SK-N-SH (cell line): ENCODE data around the gene ADH5. TPM values are rescaled to one million over a fixed set of nuclear protein-coding genes. Genes with fewer than 3 reads are reported as not detected.

Source experiments
- CTCF ChIA-PET: fragments of 300-600, 350-600 bp; formaldehyde crosslinking; extraction: SDS; loops from one replicate; lab custom pipeline; 2021; lab: Yijun Ruan, JAX
- POLR2A ChIA-PET: fragments of 350-600 bp; sonication (Branson Sonifier 250); formaldehyde crosslinking; extraction: SDS; loops from one replicate; lab custom pipeline; 2020; ENCODE audit warnings: antibody characterized with exemption, inconsistent platforms; lab: Yijun Ruan, JAX
- DNase-seq: peaks from one replicate; pipeline ENCODE4 v3.0.0; 2012
- H2AFZ ChIP-seq: fragments of 200-600 bp; sonication (generic); 2 replicates; pipeline ENCODE4 v1.8.1; 2016; ENCODE audit warnings: antibody characterized with exemption, mild to moderate bottlenecking, low read depth
- H3F3A ChIP-seq: fragments of 200-600 bp; sonication (generic); replicated peaks from 2 replicates; pipeline ENCODE3; 2016; ENCODE audit warnings: antibody characterized with exemption, mild to moderate bottlenecking; ENCODE audit not compliant: insufficient read depth
- H3K27ac ChIP-seq, 2 experiments: fragments of 200-500 bp in 1 of 2; fragments of 200-600 bp in 1 of 2; sonication (Bioruptor generic) in 1 of 2; sonication (generic), shearing (Covaris generic) in 1 of 2; 2 replicates each; pipeline versions ENCODE4 v1.5.1 to v1.6.1; 2014 to 2016; ENCODE audit warnings: low read depth in 2 of 2, inconsistent platforms in 1 of 2, low read length in 1 of 2, mild to moderate bottlenecking in 1 of 2, mixed read lengths in 1 of 2
- H3K27me3 ChIP-seq: fragments of 200-600 bp; sonication (generic), shearing (Covaris generic); 2 replicates; pipeline ENCODE4 v1.6.1; 2016; ENCODE audit warnings: mixed run types; ENCODE audit not compliant: insufficient read depth
- H3K36me3 ChIP-seq, 2 experiments: fragments of 200-500 bp in 1 of 2; fragments of 200-600 bp in 1 of 2; sonication (Bioruptor generic) in 1 of 2; sonication (generic) in 1 of 2; replicated peaks in 1 of 2; 2 replicates each; pipeline versions ENCODE3 to v1.5.1; 2014 to 2016; ENCODE audit warnings: low read length in 1 of 2, mild to moderate bottlenecking in 1 of 2; ENCODE audit not compliant: insufficient read depth in 2 of 2, control insufficient read depth in 1 of 2
- H3K4me1 ChIP-seq, 2 experiments: fragments of 200-500 bp in 1 of 2; fragments of 200-600 bp in 1 of 2; sonication (Bioruptor generic) in 1 of 2; sonication (generic), shearing (Covaris generic) in 1 of 2; 2 replicates each; pipeline versions ENCODE4 v1.5.1 to v1.6.1; 2014 to 2016; ENCODE audit warnings: low read depth in 1 of 2, low read length in 1 of 2, mixed run types in 1 of 2; ENCODE audit not compliant: insufficient read depth in 2 of 2, control insufficient read depth in 1 of 2
- H3K4me2 ChIP-seq: fragments of 200-600 bp; sonication (generic), shearing (Covaris generic); 2 replicates; pipeline ENCODE4 v1.6.1; 2017; ENCODE audit warnings: mixed run types
- H3K4me3 ChIP-seq, 2 experiments: fragments of 200-500 bp in 1 of 2; fragments of 200-600 bp in 1 of 2; sonication (Bioruptor generic) in 1 of 2; sonication (generic), shearing (Covaris generic) in 1 of 2; 2 replicates each; pipeline versions ENCODE4 v1.5.1 to v1.8.1; 2014 to 2016; ENCODE audit warnings: low read depth in 2 of 2, inconsistent platforms in 1 of 2, low read length in 1 of 2, mild to moderate bottlenecking in 1 of 2, mixed read lengths in 1 of 2, moderate library complexity in 1 of 2
- H3K79me2 ChIP-seq: fragments of 200-600 bp; sonication (generic); 2 replicates; pipeline ENCODE4 v1.8.1; 2017; ENCODE audit warnings: mild to moderate bottlenecking; ENCODE audit not compliant: insufficient read depth
- H3K9ac ChIP-seq: fragments of 200-600 bp; sonication (generic); 2 replicates; pipeline ENCODE4 v1.6.1; 2017; ENCODE audit warnings: mixed run types
- H3K9me2 ChIP-seq: fragments of 200-600 bp; sonication (generic); 2 replicates; pipeline ENCODE4 v1.6.1; 2017; ENCODE audit warnings: mixed run types
- H3K9me3 ChIP-seq: fragments of 200-600 bp; sonication (generic); 2 replicates; pipeline ENCODE4 v1.6.1; 2017; ENCODE audit warnings: mixed run types, mild to moderate bottlenecking, moderate library complexity
- H4K20me1 ChIP-seq: fragments of 200-600 bp; sonication (generic); 2 replicates; pipeline ENCODE4 v1.6.1; 2017; ENCODE audit warnings: mild to moderate bottlenecking, mixed run types; ENCODE audit not compliant: insufficient read depth
- CHD2 ChIP-seq: fragments of 150-350 bp; IDR thresholded peaks from 2 replicates; pipeline ENCODE4 v1.6.1; 2018; ENCODE audit warnings: low read length; ENCODE audit not compliant: partially characterized antibody
- ELF1 ChIP-seq: IDR thresholded peaks from 2 replicates; pipeline ENCODE4 v1.4.0; 2012
- MXI1 ChIP-seq: IDR thresholded peaks from 2 replicates; pipeline ENCODE4 v1.6.1; 2012; ENCODE audit warnings: mild to moderate bottlenecking, low read depth, low read length, improper control_type of control experiment
- NRF1 ChIP-seq: IDR thresholded peaks from 2 replicates; pipeline ENCODE4 v1.6.1; 2012; ENCODE audit warnings: low read depth, mild to moderate bottlenecking, low read length
- RAD21 ChIP-seq: IDR thresholded peaks from 2 replicates; pipeline ENCODE4 v1.6.1; 2012; ENCODE audit warnings: mild to moderate bottlenecking, low read length
- RCOR1 ChIP-seq: fragments of 150-350 bp; IDR thresholded peaks from 2 replicates; pipeline ENCODE4 v1.6.1; 2017; ENCODE audit warnings: antibody characterized with exemption, low read length
- RXRA ChIP-seq: IDR thresholded peaks from 2 replicates; pipeline ENCODE4 v1.4.0; 2012; ENCODE audit warnings: low read depth, mild to moderate bottlenecking, borderline replicate concordance
- SIN3A ChIP-seq: IDR thresholded peaks from 2 replicates; pipeline ENCODE4 v1.6.1; 2012; ENCODE audit warnings: low read depth, mild to moderate bottlenecking, low read length, moderate library complexity, borderline replicate concordance
- SMC3 ChIP-seq: IDR thresholded peaks from 2 replicates; pipeline ENCODE4 v1.6.1; 2012; ENCODE audit warnings: low read depth, low read length, improper control_type of control experiment
- TAF1 ChIP-seq: IDR thresholded peaks from 2 replicates; pipeline ENCODE4 v1.6.1; 2012; ENCODE audit warnings: low read depth, mild to moderate bottlenecking, low read length, moderate library complexity, borderline replicate concordance
- TCF12 ChIP-seq: IDR thresholded peaks from 2 replicates; pipeline ENCODE4 v1.4.0; 2012
- TEAD4 ChIP-seq: IDR thresholded peaks from 2 replicates; pipeline ENCODE4 v1.4.0; 2012; ENCODE audit warnings: mild to moderate bottlenecking, borderline replicate concordance; ENCODE audit not compliant: insufficient read depth
- WGBS: methylation state at CpG from one replicate; pipeline ENCODE4 v1.1.6; 2017; ENCODE audit warnings: low lambda C conversion rate; 5-methylcytosine and 5-hydroxymethylcytosine counted together
- polyA plus RNA-seq, 3 experiments: library from polyadenylated mRNA; depleted of rRNA; stranded (reverse); fragments of >200 nt; gene quantifications; 2 replicates each; pipeline ENCODE4 v1.2.3, GENCODE V29; 2012
- TF ChIP-seq, protein P1 (sequence below): fragments of 150-350 bp; IDR thresholded peaks from 2 replicates; pipeline ENCODE4 v1.6.1; 2016; ENCODE audit warnings: mild to moderate bottlenecking, low read depth, low read length
- TF ChIP-seq, protein P2 (sequence below): IDR thresholded peaks from 2 replicates; pipeline ENCODE4; 2012
- TF ChIP-seq, protein P3 (sequence below): IDR thresholded peaks from 2 replicates; pipeline ENCODE4 v1.6.1; 2012; ENCODE audit warnings: mild to moderate bottlenecking, low read depth, low read length, moderate library complexity
- TF ChIP-seq, protein P4 (sequence below): IDR thresholded peaks from 2 replicates; pipeline ENCODE4 v1.4.0; 2012; ENCODE audit warnings: low read depth, borderline replicate concordance

ADH5 gene
- polyA plus RNA-seq, 1 of the 3 experiments (the other 2 are of a cell fraction), result 111 TPM

DNA sequence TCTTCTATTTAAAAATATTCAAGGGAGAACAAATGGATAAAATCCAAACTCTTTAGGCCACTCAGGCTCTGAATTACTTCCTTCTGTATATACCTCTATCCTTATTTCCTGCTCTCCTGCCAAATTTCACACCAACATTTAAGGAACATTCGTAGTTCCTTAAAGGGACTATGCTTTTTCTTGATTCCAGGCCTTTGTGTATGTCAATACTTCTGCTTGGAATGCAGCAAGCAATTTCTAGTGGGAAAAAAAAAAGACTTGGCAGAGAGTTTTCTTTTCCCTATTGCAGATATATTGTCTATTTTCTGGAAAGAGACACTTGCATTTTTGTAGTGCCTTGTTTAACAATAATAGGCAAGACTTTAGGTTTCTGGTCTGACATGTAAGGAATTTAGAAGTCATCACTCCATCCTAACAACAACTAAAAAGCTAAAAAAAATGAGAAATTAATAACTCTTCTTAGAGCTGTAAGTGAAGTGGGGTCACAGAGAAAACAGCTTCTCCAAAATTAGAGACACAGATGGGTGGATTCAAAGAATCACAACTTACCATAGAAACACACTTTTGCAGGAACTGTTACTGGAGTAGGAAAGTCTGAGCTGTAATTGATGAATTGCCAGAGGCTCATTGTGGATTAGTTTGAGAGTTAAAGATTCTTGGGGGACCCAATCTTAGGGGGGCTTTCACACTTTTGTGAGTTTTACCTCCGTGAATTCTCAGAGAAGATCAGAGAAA lies 2.1 kb upstream of the ADH5 start:
- H4K20me1 ChIP-seq, result peaks cover 6% of the 10 kb centered on the region
- no peak for DNase-seq
- H3K9me3 ChIP-seq, result no peaks in the 10 kb centered on the region
- H3K4me2 ChIP-seq, result peak overlapping the region; percentile 36; the same call in 1 of the 2 replicates
- ChIA-PET CTCF (no interaction called here), POLR2A (no interaction called here)
- TF ChIP-seq RXRA (no peak), TEAD4 (no peak), TCF12 (no peak), NRF1 (no peak), TAF1 (no peak), RCOR1 (no peak), SMC3 (no peak), MXI1 (no peak), RAD21 (no peak), ELF1 (no peak), SIN3A (no peak), CHD2 (no peak)
- TF ChIP-seq, protein P1, sequence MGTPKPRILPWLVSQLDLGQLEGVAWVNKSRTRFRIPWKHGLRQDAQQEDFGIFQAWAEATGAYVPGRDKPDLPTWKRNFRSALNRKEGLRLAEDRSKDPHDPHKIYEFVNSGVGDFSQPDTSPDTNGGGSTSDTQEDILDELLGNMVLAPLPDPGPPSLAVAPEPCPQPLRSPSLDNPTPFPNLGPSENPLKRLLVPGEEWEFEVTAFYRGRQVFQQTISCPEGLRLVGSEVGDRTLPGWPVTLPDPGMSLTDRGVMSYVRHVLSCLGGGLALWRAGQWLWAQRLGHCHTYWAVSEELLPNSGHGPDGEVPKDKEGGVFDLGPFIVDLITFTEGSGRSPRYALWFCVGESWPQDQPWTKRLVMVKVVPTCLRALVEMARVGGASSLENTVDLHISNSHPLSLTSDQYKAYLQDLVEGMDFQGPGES, result no peak
- TF ChIP-seq, protein P2, sequence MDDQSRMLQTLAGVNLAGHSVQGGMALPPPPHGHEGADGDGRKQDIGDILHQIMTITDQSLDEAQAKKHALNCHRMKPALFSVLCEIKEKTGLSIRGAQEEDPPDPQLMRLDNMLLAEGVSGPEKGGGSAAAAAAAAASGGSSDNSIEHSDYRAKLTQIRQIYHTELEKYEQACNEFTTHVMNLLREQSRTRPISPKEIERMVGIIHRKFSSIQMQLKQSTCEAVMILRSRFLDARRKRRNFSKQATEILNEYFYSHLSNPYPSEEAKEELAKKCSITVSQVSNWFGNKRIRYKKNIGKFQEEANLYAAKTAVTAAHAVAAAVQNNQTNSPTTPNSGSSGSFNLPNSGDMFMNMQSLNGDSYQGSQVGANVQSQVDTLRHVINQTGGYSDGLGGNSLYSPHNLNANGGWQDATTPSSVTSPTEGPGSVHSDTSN, result no peak
- TF ChIP-seq, protein P3, sequence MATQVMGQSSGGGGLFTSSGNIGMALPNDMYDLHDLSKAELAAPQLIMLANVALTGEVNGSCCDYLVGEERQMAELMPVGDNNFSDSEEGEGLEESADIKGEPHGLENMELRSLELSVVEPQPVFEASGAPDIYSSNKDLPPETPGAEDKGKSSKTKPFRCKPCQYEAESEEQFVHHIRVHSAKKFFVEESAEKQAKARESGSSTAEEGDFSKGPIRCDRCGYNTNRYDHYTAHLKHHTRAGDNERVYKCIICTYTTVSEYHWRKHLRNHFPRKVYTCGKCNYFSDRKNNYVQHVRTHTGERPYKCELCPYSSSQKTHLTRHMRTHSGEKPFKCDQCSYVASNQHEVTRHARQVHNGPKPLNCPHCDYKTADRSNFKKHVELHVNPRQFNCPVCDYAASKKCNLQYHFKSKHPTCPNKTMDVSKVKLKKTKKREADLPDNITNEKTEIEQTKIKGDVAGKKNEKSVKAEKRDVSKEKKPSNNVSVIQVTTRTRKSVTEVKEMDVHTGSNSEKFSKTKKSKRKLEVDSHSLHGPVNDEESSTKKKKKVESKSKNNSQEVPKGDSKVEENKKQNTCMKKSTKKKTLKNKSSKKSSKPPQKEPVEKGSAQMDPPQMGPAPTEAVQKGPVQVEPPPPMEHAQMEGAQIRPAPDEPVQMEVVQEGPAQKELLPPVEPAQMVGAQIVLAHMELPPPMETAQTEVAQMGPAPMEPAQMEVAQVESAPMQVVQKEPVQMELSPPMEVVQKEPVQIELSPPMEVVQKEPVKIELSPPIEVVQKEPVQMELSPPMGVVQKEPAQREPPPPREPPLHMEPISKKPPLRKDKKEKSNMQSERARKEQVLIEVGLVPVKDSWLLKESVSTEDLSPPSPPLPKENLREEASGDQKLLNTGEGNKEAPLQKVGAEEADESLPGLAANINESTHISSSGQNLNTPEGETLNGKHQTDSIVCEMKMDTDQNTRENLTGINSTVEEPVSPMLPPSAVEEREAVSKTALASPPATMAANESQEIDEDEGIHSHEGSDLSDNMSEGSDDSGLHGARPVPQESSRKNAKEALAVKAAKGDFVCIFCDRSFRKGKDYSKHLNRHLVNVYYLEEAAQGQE, result no peak
- TF ChIP-seq, protein P4, sequence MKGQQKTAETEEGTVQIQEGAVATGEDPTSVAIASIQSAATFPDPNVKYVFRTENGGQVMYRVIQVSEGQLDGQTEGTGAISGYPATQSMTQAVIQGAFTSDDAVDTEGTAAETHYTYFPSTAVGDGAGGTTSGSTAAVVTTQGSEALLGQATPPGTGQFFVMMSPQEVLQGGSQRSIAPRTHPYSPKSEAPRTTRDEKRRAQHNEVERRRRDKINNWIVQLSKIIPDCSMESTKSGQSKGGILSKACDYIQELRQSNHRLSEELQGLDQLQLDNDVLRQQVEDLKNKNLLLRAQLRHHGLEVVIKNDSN, result no peak
- H3K27ac ChIP-seq, result no peak overlapping the region; a peak in 1 of 4 replicates
- no peaks in the 10 kb centered on the region for H3K9me2 ChIP-seq
- H3K36me3 ChIP-seq, result peaks cover 0 to under 1% of the 10 kb centered on the region in 2 experiments
- peaks cover 44% of the 10 kb centered on the region for H3K79me2 ChIP-seq
- no peak overlapping the region; the same call in 1 of the 2 replicates for H2AFZ ChIP-seq
- H3K4me1 ChIP-seq, result peaks cover 0 to 3% of the 10 kb centered on the region in 2 experiments; a peak in 2 of 4 replicates
- 85% methylated on average over 2 of the region's 2 CpGs for WGBS
- H3F3A ChIP-seq, result peaks cover 11% of the 10 kb centered on the region
- no peak overlapping the region for H3K9ac ChIP-seq
- no peaks in the 10 kb centered on the region for H3K27me3 ChIP-seq
- peak overlapping the region in 1 of 2 experiments; percentile 22; a peak in 1 of 4 replicates for H3K4me3 ChIP-seq
